ENCODE results near the gene CCL20.

The CCL20 gene

GRCh38 chr2:227849906-227850305 lies 36.3 kb downstream of the CCL20 start:
- H3K4me3 ChIP-seq (ENCODE audit: low read length) = no peak overlapping the region
- H3K4me1 ChIP-seq (ENCODE audit: insufficient read depth, low read length) = 0 out of 2 replicates have a peak, but pooled peaks cover 5% of the 10 kb centered on the region
- H3K9ac ChIP-seq (ENCODE audit: low read depth, low read length) = no peak overlapping the region
- no peak overlapping the region for H3K27ac ChIP-seq (ENCODE audit: low read length)
- no peaks in the 10 kb centered on the region for H3K9me3 ChIP-seq (ENCODE audit: insufficient read depth, low read depth, low read length)
- H3K27me3 ChIP-seq (ENCODE audit: insufficient read depth, low read length) = no peaks in the 10 kb centered on the region
- no peaks in the 10 kb centered on the region for H3K36me3 ChIP-seq (ENCODE audit: insufficient read depth, low read depth, low read length)

DNA sequence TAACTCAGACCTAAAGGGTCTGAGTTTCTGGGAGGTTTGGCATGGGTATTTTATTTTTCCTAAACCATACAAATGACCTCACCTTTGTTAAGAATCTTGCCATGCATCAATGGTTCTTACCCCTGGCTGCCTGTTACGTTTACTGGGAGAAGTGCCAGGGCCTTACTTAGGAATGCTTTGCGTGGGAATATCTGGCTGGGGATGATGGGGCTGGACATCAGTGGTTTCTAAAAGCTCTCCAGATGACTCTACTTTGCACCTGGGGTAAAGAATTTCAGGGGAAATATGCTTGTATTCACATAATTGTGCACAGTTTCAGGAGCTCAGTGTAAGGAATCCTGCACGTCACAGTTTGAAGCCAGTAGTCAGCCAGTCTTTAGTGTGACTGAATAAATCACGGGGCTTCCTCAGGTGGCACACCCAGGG lies 39.6 kb downstream of the CCL20 start:
- H3K36me3 ChIP-seq (ENCODE audit: insufficient read depth, low read depth, low read length) = no peaks in the 10 kb centered on the region
- H3K27ac ChIP-seq (ENCODE audit: low read length) = no peak overlapping the region
- no peaks in the 10 kb centered on the region for H3K9me3 ChIP-seq (ENCODE audit: insufficient read depth, low read depth, low read length)
- H3K4me3 ChIP-seq (ENCODE audit: low read length) = no peak overlapping the region
- no peaks in the 10 kb centered on the region for H3K27me3 ChIP-seq (ENCODE audit: insufficient read depth, low read length)
- H3K9ac ChIP-seq (ENCODE audit: low read depth, low read length) = no peak overlapping the region
- 0 out of 2 replicates have a peak, but pooled peaks cover 5% of the 10 kb centered on the region for H3K4me1 ChIP-seq (ENCODE audit: insufficient read depth, low read length)

GRCh38 chr2:227853765-227854271 lies 40.2 kb downstream of the CCL20 start:
- Histone ChIP-seq H3K4me3 (ENCODE audit: low read length) (no peak overlapping the region), H3K27ac (ENCODE audit: low read length) (no peak overlapping the region), H3K9ac (ENCODE audit: low read depth, low read length) (no peak overlapping the region), H3K36me3 (ENCODE audit: insufficient read depth, low read depth, low read length) (no peaks in the 10 kb centered on the region), H3K4me1 (ENCODE audit: insufficient read depth, low read length) (no peaks in the 10 kb centered on the region), H3K27me3 (ENCODE audit: insufficient read depth, low read length) (no peaks in the 10 kb centered on the region), H3K9me3 (ENCODE audit: insufficient read depth, low read depth, low read length) (no peaks in the 10 kb centered on the region)

DNA sequence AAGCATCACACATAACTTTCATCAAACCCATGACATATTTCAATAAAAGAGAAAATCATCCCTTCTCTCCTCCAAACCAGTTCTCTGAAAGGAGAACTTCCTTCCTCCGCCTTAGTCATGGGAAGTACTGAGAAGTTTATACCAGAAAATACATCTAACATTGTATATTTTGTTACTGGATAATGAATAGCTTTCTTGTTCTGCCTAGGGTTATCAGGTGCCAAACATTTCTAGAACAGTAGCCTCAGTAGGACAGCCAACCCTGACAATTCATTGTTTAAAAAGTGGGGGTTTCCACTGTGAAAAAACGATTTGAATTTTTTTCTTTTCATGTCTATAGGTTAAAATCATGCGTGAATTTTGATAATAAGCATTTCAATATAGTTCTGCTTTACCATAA lies 41.8 kb downstream of the CCL20 start:
- Histone ChIP-seq H3K27ac (ENCODE audit: low read length) (no peak overlapping the region), H3K9ac (ENCODE audit: low read depth, low read length) (no peak overlapping the region), H3K4me3 (ENCODE audit: low read length) (no peak overlapping the region), H3K4me1 (ENCODE audit: insufficient read depth, low read length) (no peaks in the 10 kb centered on the region), H3K27me3 (ENCODE audit: insufficient read depth, low read length) (no peaks in the 10 kb centered on the region), H3K9me3 (ENCODE audit: insufficient read depth, low read depth, low read length) (no peaks in the 10 kb centered on the region), H3K36me3 (ENCODE audit: insufficient read depth, low read depth, low read length) (no peaks in the 10 kb centered on the region)

GRCh38 chr2:227856697-227857096 lies 43.1 kb downstream of the CCL20 start:
- no peak overlapping the region for H3K9ac ChIP-seq (ENCODE audit: low read depth, low read length)
- no peak overlapping the region for H3K27ac ChIP-seq (ENCODE audit: low read length)
- no peaks in the 10 kb centered on the region for H3K9me3 ChIP-seq (ENCODE audit: insufficient read depth, low read depth, low read length)
- H3K27me3 ChIP-seq (ENCODE audit: insufficient read depth, low read length) = no peaks in the 10 kb centered on the region
- no peaks in the 10 kb centered on the region for H3K36me3 ChIP-seq (ENCODE audit: insufficient read depth, low read depth, low read length)
- H3K4me3 ChIP-seq (ENCODE audit: low read length) = no peak overlapping the region
- H3K4me1 ChIP-seq (ENCODE audit: insufficient read depth, low read length) = no peaks in the 10 kb centered on the region

DNA sequence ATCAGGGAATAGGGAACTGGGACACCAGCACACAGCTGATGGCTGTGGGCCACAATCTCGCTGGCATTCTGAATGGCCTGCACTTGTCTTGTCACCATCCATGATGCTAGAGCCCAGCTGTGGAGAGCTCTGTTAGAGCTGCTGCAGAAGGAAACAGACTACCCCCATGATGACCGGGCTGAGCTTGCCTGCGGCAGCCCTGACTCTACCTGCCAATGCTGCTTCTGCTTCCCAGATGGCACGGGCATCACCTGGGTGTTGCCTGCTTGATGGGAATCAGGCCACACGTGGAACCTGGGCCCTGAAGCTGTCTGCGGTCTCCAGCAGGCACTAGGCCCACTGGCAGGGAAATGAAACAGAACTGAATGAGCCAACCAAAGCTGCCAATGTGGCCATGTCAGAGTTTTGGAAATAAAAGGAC lies 46.6 kb downstream of the CCL20 start:
- H3K9ac ChIP-seq (ENCODE audit: low read depth, low read length) = no peak overlapping the region
- no peaks in the 10 kb centered on the region for H3K36me3 ChIP-seq (ENCODE audit: insufficient read depth, low read depth, low read length)

GRCh38 chr2:227861011-227861410 lies 47.4 kb downstream of the CCL20 start:
- Histone ChIP-seq H3K27ac (ENCODE audit: low read length) (no peak overlapping the region), H3K4me3 (ENCODE audit: low read length) (no peak overlapping the region), H3K9me3 (ENCODE audit: insufficient read depth, low read depth, low read length) (no peaks in the 10 kb centered on the region), H3K9ac (ENCODE audit: low read depth, low read length) (no peak overlapping the region), H3K4me1 (ENCODE audit: insufficient read depth, low read length) (peaks cover 14% of the 10 kb centered on the region), H3K27me3 (ENCODE audit: insufficient read depth, low read length) (no peaks in the 10 kb centered on the region), H3K36me3 (ENCODE audit: insufficient read depth, low read depth, low read length) (no peaks in the 10 kb centered on the region)

More for the DNA sequence above, 46.6 kb downstream of the CCL20 start:
- peaks cover 14% of the 10 kb centered on the region for H3K4me1 ChIP-seq (ENCODE audit: insufficient read depth, low read length)
- no peak overlapping the region for H3K27ac ChIP-seq (ENCODE audit: low read length)
- no peak overlapping the region for H3K4me3 ChIP-seq (ENCODE audit: low read length)
- H3K9me3 ChIP-seq (ENCODE audit: insufficient read depth, low read depth, low read length) = no peaks in the 10 kb centered on the region
- H3K27me3 ChIP-seq (ENCODE audit: insufficient read depth, low read length) = no peaks in the 10 kb centered on the region

DNA sequence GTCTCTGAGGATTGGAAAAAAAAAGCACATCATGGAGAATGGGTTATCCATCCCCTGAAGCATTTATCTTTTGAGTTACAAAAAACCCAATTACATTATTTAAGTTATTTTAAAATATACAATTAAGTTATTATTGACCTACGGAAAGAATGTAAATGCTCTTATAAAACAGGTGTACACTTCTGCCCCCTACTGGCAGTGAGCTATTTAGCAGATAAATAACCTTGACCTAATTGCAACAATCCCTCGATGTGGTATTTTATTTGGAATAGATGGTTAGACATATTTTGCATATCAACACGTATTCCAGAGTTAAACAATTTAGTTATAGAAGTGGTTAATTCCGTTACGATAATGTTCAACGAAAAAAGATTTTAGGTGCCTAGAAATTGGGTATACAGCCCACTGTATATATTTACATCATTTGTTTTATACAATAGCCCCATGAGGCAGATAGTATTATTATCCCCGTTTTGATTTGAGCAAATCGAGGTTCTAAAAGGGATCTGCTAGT lies 48.6 kb downstream of the CCL20 start:
- no peaks in the 10 kb centered on the region for H3K36me3 ChIP-seq (ENCODE audit: insufficient read depth, low read depth, low read length)
- H3K4me3 ChIP-seq (ENCODE audit: low read length) = no peak overlapping the region
- no peaks in the 10 kb centered on the region for H3K9me3 ChIP-seq (ENCODE audit: insufficient read depth, low read depth, low read length)
- peaks cover 14% of the 10 kb centered on the region for H3K4me1 ChIP-seq (ENCODE audit: insufficient read depth, low read length)
- no peak overlapping the region for H3K9ac ChIP-seq (ENCODE audit: low read depth, low read length)
- no peaks in the 10 kb centered on the region for H3K27me3 ChIP-seq (ENCODE audit: insufficient read depth, low read length)
- H3K27ac ChIP-seq (ENCODE audit: low read length) = no peak overlapping the region

DNA sequence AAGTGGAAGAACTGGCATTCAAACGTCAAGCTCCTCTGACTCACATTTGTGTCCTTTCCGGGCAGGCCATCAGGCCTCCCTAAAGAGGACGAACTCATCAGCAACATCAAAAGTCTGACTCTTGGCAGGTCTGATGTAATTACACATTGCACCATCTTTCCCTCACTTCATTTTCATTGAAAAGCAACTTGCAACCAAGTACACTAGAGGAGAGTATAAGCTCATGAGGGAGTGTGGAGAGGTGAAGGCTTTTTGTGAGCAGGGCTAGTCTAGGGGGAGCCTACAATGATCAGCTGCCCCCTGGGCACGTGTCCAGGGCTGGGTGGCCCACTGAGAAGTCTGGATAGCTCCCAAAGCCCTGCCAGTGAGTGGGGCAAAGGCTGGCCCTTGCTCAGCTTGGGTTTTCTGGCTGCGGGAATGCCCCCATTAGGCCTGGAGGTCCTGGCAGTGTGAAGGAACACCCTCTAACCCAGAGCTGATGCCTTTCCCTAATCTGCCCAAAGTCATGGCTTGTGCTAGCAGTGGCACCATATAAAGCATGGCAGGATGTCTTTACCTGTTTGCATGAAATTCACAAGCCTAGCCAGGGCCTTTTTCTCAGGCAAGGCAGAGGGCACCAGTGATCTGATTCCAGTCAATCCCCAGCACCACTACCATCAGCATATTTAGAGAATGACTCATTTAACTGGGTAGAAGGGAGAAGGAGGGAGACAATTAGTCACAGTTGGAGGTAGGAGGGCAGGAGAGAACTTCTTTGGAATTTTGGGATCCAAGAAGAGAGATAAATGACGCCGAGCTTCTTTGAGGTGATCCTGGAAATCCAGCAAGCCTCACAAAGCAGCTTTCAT lies 49.3 kb downstream of the CCL20 start:
- Histone ChIP-seq H3K4me3 (ENCODE audit: low read length) (no peak overlapping the region), H3K9me3 (ENCODE audit: insufficient read depth, low read depth, low read length) (no peaks in the 10 kb centered on the region), H3K4me1 (ENCODE audit: insufficient read depth, low read length) (peaks cover 14% of the 10 kb centered on the region), H3K36me3 (ENCODE audit: insufficient read depth, low read depth, low read length) (no peaks in the 10 kb centered on the region), H3K27ac (ENCODE audit: low read length) (no peak overlapping the region), H3K27me3 (ENCODE audit: insufficient read depth, low read length) (no peaks in the 10 kb centered on the region), H3K9ac (ENCODE audit: low read depth, low read length) (no peak overlapping the region)

GRCh38 chr2:227864161-227864756 lies 50.6 kb downstream of the CCL20 start:
- no peaks in the 10 kb centered on the region for H3K36me3 ChIP-seq (ENCODE audit: insufficient read depth, low read depth, low read length)
- H3K27ac ChIP-seq (ENCODE audit: low read length) = no peak overlapping the region
- H3K4me1 ChIP-seq (ENCODE audit: insufficient read depth, low read length) = peaks cover 14% of the 10 kb centered on the region
- H3K9me3 ChIP-seq (ENCODE audit: insufficient read depth, low read depth, low read length) = no peaks in the 10 kb centered on the region
- no peak overlapping the region for H3K9ac ChIP-seq (ENCODE audit: low read depth, low read length)
- no peaks in the 10 kb centered on the region for H3K27me3 ChIP-seq (ENCODE audit: insufficient read depth, low read length)
- H3K4me3 ChIP-seq (ENCODE audit: low read length) = no peak overlapping the region

DNA sequence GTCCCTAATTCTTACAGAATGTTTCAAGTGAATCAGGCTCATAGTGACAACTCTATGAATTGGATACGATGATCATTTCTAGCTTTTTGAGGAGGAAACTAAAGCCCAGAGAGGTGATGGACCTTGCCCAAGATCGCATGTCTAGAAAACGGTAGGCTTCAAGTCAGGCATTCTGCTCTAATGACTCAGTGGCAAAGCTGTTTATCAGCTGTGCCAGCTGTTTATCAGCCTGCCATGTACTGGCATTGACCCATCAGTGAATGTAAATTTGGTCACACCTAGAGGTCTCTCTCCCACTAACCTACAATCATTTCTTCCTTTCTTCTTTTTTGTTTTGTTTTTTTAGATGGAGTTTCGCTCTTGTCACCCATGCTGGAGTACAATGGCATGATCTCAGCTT lies 51.6 kb downstream of the CCL20 start:
- H3K9ac ChIP-seq (ENCODE audit: low read depth, low read length) = no peak overlapping the region
- H3K9me3 ChIP-seq (ENCODE audit: insufficient read depth, low read depth, low read length) = no peaks in the 10 kb centered on the region
- no peak overlapping the region for H3K4me3 ChIP-seq (ENCODE audit: low read length)
- H3K4me1 ChIP-seq (ENCODE audit: insufficient read depth, low read length) = peaks cover 14% of the 10 kb centered on the region
- no peak overlapping the region for H3K27ac ChIP-seq (ENCODE audit: low read length)
- no peaks in the 10 kb centered on the region for H3K27me3 ChIP-seq (ENCODE audit: insufficient read depth, low read length)
- no peaks in the 10 kb centered on the region for H3K36me3 ChIP-seq (ENCODE audit: insufficient read depth, low read depth, low read length)
